GM21737 (cell line): ENCODE data around the gene TRPC4.
"Not testable (repeated sequence)": the region's sequence is repeated elsewhere in the genome, so short reads cannot be mapped to it uniquely, and the experiment has no call there.

Source experiments
- ATAC-seq: cut with Tn5 transposase; IDR thresholded peaks from one replicate; pipeline ENCODE4 v1.9.1; 2021; ENCODE audit warnings: mild to moderate bottlenecking, moderate library complexity; ENCODE audit not compliant: unreplicated experiment

TRPC4 gene

GRCh38 chr13:37833411-37833810 lies 36.2 kb downstream of the TRPC4 start:
- ATAC-seq: no peak

GRCh38 chr13:37816276-37816675 lies 53.3 kb downstream of the TRPC4 start:
- no peak for ATAC-seq

GRCh38 chr13:37811441-37811840 lies 58.1 kb downstream of the TRPC4 start:
- no peak for ATAC-seq

- no peak for ATAC-seq
Measured at GRCh38 chr13:37806666-37807065, 62.9 kb downstream of the TRPC4 start.

- no peak for ATAC-seq
Measured at GRCh38 chr13:37797631-37798030, 71.9 kb downstream of the TRPC4 start.

GRCh38 chr13:37796795-37797194 lies 72.8 kb downstream of the TRPC4 start:
- not testable (repeated sequence) for ATAC-seq

GRCh38 chr13:37795326-37795725 lies 74.2 kb downstream of the TRPC4 start:
- ATAC-seq: no peak

- no peak for ATAC-seq
Measured at GRCh38 chr13:37791699-37792098, 77.9 kb downstream of the TRPC4 start.

GRCh38 chr13:37788346-37788745 lies 81.2 kb downstream of the TRPC4 start:
- ATAC-seq: no peak

- ATAC-seq: no peak
Measured at GRCh38 chr13:37777676-37778075, 91.9 kb downstream of the TRPC4 start.

- no peak for ATAC-seq
Measured at GRCh38 chr13:37775871-37776270, 93.7 kb downstream of the TRPC4 start.

GRCh38 chr13:37772644-37773043 lies 96.9 kb downstream of the TRPC4 start:
- no peak for ATAC-seq

- no peak for ATAC-seq
Measured at GRCh38 chr13:37769545-37769944, 100.0 kb downstream of the TRPC4 start.

- ATAC-seq: no peak
Measured at GRCh38 chr13:37769078-37769477, 100.5 kb downstream of the TRPC4 start.

GRCh38 chr13:37766502-37766901 lies 103.1 kb downstream of the TRPC4 start:
- ATAC-seq: no peak

GRCh38 chr13:37755349-37755748 lies 114.2 kb downstream of the TRPC4 start:
- ATAC-seq: no peak

- ATAC-seq: no peak
Measured at GRCh38 chr13:37753776-37754175, 115.8 kb downstream of the TRPC4 start.

- ATAC-seq: no peak
Measured at GRCh38 chr13:37752146-37752545, 117.4 kb downstream of the TRPC4 start.

- no peak for ATAC-seq
Measured at GRCh38 chr13:37751025-37751424, 118.5 kb downstream of the TRPC4 start.

GRCh38 chr13:37748913-37749312 lies 120.7 kb downstream of the TRPC4 start:
- no peak for ATAC-seq

GRCh38 chr13:37747071-37747612 lies 122.4 kb downstream of the TRPC4 start:
- ATAC-seq: no peak

- no peak for ATAC-seq
Measured at GRCh38 chr13:37741536-37741935, 128.0 kb downstream of the TRPC4 start.

- no peak for ATAC-seq
Measured at GRCh38 chr13:37736045-37736444, 133.5 kb downstream of the TRPC4 start.
